ENCODE measurements around the gene PDXK. TPM values are rescaled to one million over a fixed set of nuclear protein-coding genes. Genes with fewer than 3 reads are reported as not detected.

PDXK gene
- total and polyA plus RNA-seq, 2 of the 13 experiments (the other 11 are each of a cell fraction or from before 2014, with no cell fraction given), result 114 to 184 TPM

DNA sequence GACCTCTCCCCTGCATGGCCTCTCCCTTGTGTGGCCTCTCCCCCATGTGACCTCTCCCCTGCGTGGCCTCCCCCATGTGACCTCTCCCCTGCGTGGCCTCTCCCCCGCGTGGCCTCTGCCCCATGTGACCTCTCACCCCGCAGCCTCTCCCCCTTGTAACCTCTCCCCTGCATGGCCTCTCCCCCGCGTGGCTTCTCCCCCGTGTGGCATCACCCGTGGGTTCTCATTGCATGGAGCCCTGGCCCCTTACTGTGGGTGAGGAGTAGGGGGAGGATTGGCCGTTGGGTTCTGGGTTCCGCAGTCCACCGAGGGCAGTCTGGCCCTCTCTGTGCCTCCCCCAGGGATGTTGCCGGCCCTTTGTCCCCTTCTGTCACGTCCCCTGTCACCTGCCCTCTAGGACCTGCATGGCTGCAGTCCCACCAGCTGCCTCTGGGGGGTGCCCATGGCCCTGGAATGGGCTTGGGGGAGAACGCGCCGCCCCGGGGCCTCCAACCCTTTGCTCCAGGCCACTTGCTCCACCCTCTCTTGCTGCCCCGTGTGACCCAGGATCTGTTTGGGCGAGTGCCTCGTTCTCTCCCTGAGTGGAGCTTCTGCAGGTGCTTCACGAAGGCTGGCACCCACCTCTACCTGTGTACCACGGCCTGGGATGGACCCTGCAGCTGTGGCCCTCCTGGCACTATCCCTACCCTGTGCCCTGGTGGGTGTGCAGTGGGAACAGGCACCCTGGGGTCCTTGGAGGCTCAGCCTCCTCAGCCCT, 91.8 kb downstream of the PDXK start (continued):
- TF ChIP-seq, protein P1, sequence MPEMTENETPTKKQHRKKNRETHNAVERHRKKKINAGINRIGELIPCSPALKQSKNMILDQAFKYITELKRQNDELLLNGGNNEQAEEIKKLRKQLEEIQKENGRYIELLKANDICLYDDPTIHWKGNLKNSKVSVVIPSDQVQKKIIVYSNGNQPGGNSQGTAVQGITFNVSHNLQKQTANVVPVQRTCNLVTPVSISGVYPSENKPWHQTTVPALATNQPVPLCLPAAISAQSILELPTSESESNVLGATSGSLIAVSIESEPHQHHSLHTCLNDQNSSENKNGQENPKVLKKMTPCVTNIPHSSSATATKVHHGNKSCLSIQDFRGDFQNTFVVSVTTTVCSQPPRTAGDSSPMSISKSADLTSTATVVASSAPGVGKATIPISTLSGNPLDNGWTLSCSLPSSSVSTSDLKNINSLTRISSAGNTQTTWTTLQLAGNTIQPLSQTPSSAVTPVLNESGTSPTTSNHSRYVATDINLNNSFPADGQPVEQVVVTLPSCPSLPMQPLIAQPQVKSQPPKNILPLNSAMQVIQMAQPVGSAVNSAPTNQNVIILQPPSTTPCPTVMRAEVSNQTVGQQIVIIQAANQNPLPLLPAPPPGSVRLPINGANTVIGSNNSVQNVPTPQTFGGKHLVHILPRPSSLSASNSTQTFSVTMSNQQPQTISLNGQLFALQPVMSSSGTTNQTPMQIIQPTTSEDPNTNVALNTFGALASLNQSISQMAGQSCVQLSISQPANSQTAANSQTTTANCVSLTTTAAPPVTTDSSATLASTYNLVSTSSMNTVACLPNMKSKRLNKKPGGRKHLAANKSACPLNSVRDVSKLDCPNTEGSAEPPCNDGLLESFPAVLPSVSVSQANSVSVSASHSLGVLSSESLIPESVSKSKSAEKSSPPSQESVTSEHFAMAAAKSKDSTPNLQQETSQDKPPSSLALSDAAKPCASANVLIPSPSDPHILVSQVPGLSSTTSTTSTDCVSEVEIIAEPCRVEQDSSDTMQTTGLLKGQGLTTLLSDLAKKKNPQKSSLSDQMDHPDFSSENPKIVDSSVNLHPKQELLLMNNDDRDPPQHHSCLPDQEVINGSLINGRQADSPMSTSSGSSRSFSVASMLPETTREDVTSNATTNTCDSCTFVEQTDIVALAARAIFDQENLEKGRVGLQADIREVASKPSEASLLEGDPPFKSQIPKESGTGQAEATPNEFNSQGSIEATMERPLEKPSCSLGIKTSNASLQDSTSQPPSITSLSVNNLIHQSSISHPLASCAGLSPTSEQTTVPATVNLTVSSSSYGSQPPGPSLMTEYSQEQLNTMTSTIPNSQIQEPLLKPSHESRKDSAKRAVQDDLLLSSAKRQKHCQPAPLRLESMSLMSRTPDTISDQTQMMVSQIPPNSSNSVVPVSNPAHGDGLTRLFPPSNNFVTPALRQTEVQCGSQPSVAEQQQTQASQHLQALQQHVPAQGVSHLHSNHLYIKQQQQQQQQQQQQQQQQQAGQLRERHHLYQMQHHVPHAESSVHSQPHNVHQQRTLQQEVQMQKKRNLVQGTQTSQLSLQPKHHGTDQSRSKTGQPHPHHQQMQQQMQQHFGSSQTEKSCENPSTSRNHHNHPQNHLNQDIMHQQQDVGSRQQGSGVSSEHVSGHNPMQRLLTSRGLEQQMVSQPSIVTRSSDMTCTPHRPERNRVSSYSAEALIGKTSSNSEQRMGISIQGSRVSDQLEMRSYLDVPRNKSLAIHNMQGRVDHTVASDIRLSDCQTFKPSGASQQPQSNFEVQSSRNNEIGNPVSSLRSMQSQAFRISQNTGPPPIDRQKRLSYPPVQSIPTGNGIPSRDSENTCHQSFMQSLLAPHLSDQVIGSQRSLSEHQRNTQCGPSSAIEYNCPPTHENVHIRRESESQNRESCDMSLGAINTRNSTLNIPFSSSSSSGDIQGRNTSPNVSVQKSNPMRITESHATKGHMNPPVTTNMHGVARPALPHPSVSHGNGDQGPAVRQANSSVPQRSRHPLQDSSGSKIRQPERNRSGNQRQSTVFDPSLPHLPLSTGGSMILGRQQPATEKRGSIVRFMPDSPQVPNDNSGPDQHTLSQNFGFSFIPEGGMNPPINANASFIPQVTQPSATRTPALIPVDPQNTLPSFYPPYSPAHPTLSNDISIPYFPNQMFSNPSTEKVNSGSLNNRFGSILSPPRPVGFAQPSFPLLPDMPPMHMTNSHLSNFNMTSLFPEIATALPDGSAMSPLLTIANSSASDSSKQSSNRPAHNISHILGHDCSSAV (CRISPR knock-in tag; IDR thresholded peaks at IDR 0.05; ENCODE audit: borderline replicate concordance), result no peak
- TF ChIP-seq, protein P2, sequence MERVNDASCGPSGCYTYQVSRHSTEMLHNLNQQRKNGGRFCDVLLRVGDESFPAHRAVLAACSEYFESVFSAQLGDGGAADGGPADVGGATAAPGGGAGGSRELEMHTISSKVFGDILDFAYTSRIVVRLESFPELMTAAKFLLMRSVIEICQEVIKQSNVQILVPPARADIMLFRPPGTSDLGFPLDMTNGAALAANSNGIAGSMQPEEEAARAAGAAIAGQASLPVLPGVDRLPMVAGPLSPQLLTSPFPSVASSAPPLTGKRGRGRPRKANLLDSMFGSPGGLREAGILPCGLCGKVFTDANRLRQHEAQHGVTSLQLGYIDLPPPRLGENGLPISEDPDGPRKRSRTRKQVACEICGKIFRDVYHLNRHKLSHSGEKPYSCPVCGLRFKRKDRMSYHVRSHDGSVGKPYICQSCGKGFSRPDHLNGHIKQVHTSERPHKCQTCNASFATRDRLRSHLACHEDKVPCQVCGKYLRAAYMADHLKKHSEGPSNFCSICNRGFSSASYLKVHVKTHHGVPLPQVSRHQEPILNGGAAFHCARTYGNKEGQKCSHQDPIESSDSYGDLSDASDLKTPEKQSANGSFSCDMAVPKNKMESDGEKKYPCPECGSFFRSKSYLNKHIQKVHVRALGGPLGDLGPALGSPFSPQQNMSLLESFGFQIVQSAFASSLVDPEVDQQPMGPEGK (CRISPR knock-in tag; IDR thresholded peaks at IDR 0.05), result peak; percentile 80
- TF ChIP-seq SNAI1 (CRISPR knock-in tag; IDR thresholded peaks at IDR 0.05; ENCODE audit: borderline replicate concordance) (no peak), ZNF253 (CRISPR knock-in tag; IDR thresholded peaks at IDR 0.05; ENCODE audit: borderline replicate concordance) (no peak), MEF2D (CRISPR knock-in tag; IDR thresholded peaks at IDR 0.05) (no peak; the same call in 1 of the 2 replicates), ZIK1 (CRISPR knock-in tag; IDR thresholded peaks at IDR 0.05; ENCODE audit: borderline replicate concordance, low read depth) (no peak), ZNF251 (CRISPR knock-in tag; IDR thresholded peaks at IDR 0.05) (no peak), ZNF670 (CRISPR knock-in tag; IDR thresholded peaks at IDR 0.05; ENCODE audit: borderline replicate concordance) (no peak), RARA (CRISPR knock-in tag; IDR thresholded peaks at IDR 0.05) (peak; percentile 38; the same call in 1 of the 2 replicates)
- TF ChIP-seq, protein P3, sequence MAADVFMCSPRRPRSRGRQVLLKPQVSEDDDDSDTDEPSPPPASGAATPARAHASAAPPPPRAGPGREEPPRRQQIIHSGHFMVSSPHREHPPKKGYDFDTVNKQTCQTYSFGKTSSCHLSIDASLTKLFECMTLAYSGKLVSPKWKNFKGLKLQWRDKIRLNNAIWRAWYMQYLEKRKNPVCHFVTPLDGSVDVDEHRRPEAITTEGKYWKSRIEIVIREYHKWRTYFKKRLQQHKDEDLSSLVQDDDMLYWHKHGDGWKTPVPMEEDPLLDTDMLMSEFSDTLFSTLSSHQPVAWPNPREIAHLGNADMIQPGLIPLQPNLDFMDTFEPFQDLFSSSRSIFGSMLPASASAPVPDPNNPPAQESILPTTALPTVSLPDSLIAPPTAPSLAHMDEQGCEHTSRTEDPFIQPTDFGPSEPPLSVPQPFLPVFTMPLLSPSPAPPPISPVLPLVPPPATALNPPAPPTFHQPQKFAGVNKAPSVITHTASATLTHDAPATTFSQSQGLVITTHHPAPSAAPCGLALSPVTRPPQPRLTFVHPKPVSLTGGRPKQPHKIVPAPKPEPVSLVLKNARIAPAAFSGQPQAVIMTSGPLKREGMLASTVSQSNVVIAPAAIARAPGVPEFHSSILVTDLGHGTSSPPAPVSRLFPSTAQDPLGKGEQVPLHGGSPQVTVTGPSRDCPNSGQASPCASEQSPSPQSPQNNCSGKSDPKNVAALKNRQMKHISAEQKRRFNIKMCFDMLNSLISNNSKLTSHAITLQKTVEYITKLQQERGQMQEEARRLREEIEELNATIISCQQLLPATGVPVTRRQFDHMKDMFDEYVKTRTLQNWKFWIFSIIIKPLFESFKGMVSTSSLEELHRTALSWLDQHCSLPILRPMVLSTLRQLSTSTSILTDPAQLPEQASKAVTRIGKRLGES (CRISPR knock-in tag; IDR thresholded peaks at IDR 0.05; ENCODE audit: borderline replicate concordance), result no peak
- TF ChIP-seq, protein P4, sequence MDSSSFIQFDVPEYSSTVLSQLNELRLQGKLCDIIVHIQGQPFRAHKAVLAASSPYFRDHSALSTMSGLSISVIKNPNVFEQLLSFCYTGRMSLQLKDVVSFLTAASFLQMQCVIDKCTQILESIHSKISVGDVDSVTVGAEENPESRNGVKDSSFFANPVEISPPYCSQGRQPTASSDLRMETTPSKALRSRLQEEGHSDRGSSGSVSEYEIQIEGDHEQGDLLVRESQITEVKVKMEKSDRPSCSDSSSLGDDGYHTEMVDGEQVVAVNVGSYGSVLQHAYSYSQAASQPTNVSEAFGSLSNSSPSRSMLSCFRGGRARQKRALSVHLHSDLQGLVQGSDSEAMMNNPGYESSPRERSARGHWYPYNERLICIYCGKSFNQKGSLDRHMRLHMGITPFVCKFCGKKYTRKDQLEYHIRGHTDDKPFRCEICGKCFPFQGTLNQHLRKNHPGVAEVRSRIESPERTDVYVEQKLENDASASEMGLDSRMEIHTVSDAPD (CRISPR knock-in tag; IDR thresholded peaks at IDR 0.05), result no peak
- TF ChIP-seq, protein P5, sequence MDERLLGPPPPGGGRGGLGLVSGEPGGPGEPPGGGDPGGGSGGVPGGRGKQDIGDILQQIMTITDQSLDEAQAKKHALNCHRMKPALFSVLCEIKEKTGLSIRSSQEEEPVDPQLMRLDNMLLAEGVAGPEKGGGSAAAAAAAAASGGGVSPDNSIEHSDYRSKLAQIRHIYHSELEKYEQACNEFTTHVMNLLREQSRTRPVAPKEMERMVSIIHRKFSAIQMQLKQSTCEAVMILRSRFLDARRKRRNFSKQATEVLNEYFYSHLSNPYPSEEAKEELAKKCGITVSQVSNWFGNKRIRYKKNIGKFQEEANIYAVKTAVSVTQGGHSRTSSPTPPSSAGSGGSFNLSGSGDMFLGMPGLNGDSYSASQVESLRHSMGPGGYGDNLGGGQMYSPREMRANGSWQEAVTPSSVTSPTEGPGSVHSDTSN (CRISPR knock-in tag; IDR thresholded peaks at IDR 0.05), result no peak

All from HepG2 (cell line).